ENCODE data around the gene FOXP4. TPM values are rescaled to one million over a fixed set of nuclear protein-coding genes. Genes with fewer than 3 reads are reported as not detected.

FOXP4 gene
- total RNA-seq, 1 donor from 2014 or later = 27.9 TPM

- peaks cover 4% of the 10 kb centered on the region for H3K4me1 Mint-ChIP-seq (ENCODE audit: low read depth, unreplicated experiment)
- DNase-seq = no peak
- H3K9me3 Mint-ChIP-seq (ENCODE audit: unreplicated experiment) = peaks cover under 1% of the 10 kb centered on the region
- peaks cover 5% of the 10 kb centered on the region for H3K27me3 Mint-ChIP-seq (ENCODE audit: unreplicated experiment)
- H3K4me3 Mint-ChIP-seq (ENCODE audit: unreplicated experiment) = no peak overlapping the region
- no peaks in the 10 kb centered on the region for H3K36me3 Mint-ChIP-seq (ENCODE audit: unreplicated experiment)
- TF ChIP-seq, protein P1, sequence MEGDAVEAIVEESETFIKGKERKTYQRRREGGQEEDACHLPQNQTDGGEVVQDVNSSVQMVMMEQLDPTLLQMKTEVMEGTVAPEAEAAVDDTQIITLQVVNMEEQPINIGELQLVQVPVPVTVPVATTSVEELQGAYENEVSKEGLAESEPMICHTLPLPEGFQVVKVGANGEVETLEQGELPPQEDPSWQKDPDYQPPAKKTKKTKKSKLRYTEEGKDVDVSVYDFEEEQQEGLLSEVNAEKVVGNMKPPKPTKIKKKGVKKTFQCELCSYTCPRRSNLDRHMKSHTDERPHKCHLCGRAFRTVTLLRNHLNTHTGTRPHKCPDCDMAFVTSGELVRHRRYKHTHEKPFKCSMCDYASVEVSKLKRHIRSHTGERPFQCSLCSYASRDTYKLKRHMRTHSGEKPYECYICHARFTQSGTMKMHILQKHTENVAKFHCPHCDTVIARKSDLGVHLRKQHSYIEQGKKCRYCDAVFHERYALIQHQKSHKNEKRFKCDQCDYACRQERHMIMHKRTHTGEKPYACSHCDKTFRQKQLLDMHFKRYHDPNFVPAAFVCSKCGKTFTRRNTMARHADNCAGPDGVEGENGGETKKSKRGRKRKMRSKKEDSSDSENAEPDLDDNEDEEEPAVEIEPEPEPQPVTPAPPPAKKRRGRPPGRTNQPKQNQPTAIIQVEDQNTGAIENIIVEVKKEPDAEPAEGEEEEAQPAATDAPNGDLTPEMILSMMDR (IDR thresholded peaks at IDR 0.05; ENCODE audit: partially characterized antibody, unreplicated experiment) = no peak
- no peak overlapping the region for H3K27ac Mint-ChIP-seq (ENCODE audit: unreplicated experiment)
These were observed 53.8 kb downstream of the FOXP4 start for GRCh38 chr6:41599852-41600445.

DNA sequence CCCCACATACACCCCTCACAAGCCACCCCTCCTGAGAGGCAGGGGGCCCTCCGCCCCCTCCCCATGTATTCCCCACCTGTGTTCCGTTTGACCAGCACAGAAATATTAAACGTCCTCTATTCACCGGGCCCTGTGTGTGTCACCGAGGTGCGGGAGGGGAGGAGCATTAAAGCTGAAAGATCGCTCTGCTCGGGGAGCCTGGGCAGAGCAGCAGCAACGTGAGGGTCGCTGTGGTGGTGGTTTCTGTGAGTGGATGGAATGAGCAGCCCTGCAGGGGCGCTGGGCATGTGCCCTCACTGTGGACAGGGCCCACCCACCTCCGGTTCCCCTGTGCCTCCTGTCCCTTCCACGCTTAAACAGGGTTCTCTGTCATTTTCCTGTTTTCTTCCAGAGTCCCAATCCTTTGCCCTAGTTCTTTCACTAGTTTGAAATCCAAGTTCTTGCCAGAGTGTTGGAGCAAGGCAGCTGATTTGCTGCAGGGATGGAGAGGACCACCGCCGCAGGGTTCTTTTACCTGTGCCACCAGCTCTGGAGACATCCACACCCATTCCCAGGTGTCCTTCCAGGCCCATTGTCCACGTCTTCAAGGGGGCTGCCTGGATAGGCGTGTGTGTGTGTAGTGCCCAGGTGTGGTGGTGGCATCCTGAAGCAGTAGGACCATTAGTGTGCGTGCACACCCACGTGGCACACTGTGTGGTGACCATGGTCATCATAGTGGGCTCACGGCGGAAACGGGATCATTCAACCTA lies 54.5 kb downstream of the FOXP4 start:
- no peak overlapping the region for H3K27ac Mint-ChIP-seq (ENCODE audit: unreplicated experiment)
- no peak for DNase-seq
- TF ChIP-seq, protein P1 (IDR thresholded peaks at IDR 0.05; ENCODE audit: partially characterized antibody, unreplicated experiment) = no peak
- peaks cover 4% of the 10 kb centered on the region for H3K4me1 Mint-ChIP-seq (ENCODE audit: low read depth, unreplicated experiment)
- peaks cover 1% of the 10 kb centered on the region for H3K9me3 Mint-ChIP-seq (ENCODE audit: unreplicated experiment)
- H3K36me3 Mint-ChIP-seq (ENCODE audit: unreplicated experiment) = no peaks in the 10 kb centered on the region
- H3K27me3 Mint-ChIP-seq (ENCODE audit: unreplicated experiment) = peaks cover 3% of the 10 kb centered on the region
- H3K4me3 Mint-ChIP-seq (ENCODE audit: unreplicated experiment) = no peak overlapping the region

DNA sequence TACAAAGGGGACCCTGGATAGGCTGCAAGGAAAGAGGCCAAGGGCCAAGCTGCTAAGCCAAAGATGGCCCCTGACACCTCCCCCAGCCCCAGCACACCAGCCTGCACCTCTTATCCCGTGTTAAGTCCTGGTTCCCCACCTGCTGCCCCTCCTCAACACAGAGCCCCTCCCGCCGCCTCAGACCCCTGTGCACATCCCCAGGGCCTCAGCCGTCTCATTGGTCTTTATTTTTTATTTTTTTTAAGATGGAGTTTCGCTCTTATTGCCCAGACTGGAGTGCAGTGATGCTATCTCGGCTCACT lies 55.0 kb downstream of the FOXP4 start:
- Mint-ChIP-seq H3K27ac (ENCODE audit: unreplicated experiment) (no peak overlapping the region), H3K36me3 (ENCODE audit: unreplicated experiment) (no peaks in the 10 kb centered on the region), H3K27me3 (ENCODE audit: unreplicated experiment) (peaks cover 6% of the 10 kb centered on the region), H3K4me3 (ENCODE audit: unreplicated experiment) (no peak overlapping the region), H3K4me1 (ENCODE audit: low read depth, unreplicated experiment) (peaks cover 4% of the 10 kb centered on the region), H3K9me3 (ENCODE audit: unreplicated experiment) (peaks cover 1% of the 10 kb centered on the region)
- TF ChIP-seq, protein P1 (IDR thresholded peaks at IDR 0.05; ENCODE audit: partially characterized antibody, unreplicated experiment) = no peak
- no peak for DNase-seq

- H3K4me3 Mint-ChIP-seq (ENCODE audit: unreplicated experiment) = no peak overlapping the region
- no peak overlapping the region for H3K27ac Mint-ChIP-seq (ENCODE audit: unreplicated experiment)
These were observed 56.2 kb downstream of the FOXP4 start for GRCh38 chr6:41602422-41602743.

More at GRCh38 chr6:41602422-41602743, 56.2 kb downstream of the FOXP4 start:
- H3K4me1 Mint-ChIP-seq (ENCODE audit: low read depth, unreplicated experiment) = peaks cover 4% of the 10 kb centered on the region
- H3K9me3 Mint-ChIP-seq (ENCODE audit: unreplicated experiment) = peaks cover 1% of the 10 kb centered on the region
- H3K27me3 Mint-ChIP-seq (ENCODE audit: unreplicated experiment) = peaks cover 11% of the 10 kb centered on the region
- TF ChIP-seq, protein P1 (IDR thresholded peaks at IDR 0.05; ENCODE audit: partially characterized antibody, unreplicated experiment) = no peak
- no peaks in the 10 kb centered on the region for H3K36me3 Mint-ChIP-seq (ENCODE audit: unreplicated experiment)
- no peak for DNase-seq
